ENCODE results near the gene ARHGEF17. TPM values are rescaled to one million over a fixed set of nuclear protein-coding genes. Genes with fewer than 3 reads are reported as not detected.

ARHGEF17 gene
- total and polyA plus RNA-seq, 10 donors: 5.1 to 48.5 (median 29.0) TPM

DNA sequence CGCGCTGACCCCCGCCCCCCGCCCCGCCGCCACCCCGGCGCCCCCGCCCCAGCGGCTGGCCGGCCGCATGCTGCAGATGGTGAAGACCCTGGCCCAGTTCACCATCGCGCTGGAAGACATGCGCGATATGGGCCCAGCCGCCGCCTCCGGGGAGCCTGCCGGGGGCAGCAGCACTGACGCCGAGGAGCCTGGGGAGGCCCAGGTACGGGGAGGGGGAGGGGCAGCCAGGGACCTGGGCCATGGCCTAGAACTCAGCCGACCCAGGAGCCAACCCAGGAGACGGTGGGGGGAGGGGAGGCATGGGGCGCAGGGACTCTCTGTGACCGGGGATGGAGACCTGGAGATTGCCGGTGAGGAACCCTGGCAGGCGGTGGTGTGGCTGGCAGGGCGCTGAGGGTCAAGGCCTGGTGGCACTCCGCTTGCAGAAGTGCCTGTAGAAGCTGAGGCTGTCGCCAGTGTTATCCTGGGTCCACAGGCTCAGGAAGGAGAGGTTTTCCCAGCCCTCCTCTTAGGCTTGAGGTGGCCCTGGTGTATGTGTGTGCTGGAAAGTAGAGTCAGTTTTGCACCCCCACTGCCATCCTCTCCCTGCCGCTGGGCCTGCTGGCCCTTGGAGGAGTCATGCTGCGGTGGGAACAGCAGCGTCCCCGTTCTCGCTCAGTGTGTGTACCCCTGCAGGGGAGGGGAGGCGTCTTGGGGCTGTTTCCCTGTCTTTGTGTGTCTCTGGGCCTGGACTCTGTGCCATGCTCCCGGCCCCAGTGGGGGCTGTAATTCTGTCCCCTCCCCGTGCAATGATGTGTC lies 35.2 kb downstream of the ARHGEF17 start:
- DNase-seq: no peak
- 67 to 84% (median 82%) methylated on average over 8 to 40 of the region's 40 CpGs for WGBS, 5 donors
- peak overlapping the region in 2 of 8 donors; percentile 3 to 11 for H3K27ac ChIP-seq
- H3K4me3 ChIP-seq: peak overlapping the region in 1 of 8 donors; percentile 7
- no peaks in the 10 kb centered on the region for H3K27me3 ChIP-seq (replicated peaks in 1 of 7)
- intact Hi-C loops (cut with DNase I; ENCODE audit: low total_unique reads): no loop called here
- peaks cover 0 to 11% (median 0%) of the 10 kb centered on the region in 6 donors for H3K36me3 ChIP-seq
- H3K9me3 ChIP-seq: no peaks in the 10 kb centered on the region
- TF ChIP-seq, protein P1, sequence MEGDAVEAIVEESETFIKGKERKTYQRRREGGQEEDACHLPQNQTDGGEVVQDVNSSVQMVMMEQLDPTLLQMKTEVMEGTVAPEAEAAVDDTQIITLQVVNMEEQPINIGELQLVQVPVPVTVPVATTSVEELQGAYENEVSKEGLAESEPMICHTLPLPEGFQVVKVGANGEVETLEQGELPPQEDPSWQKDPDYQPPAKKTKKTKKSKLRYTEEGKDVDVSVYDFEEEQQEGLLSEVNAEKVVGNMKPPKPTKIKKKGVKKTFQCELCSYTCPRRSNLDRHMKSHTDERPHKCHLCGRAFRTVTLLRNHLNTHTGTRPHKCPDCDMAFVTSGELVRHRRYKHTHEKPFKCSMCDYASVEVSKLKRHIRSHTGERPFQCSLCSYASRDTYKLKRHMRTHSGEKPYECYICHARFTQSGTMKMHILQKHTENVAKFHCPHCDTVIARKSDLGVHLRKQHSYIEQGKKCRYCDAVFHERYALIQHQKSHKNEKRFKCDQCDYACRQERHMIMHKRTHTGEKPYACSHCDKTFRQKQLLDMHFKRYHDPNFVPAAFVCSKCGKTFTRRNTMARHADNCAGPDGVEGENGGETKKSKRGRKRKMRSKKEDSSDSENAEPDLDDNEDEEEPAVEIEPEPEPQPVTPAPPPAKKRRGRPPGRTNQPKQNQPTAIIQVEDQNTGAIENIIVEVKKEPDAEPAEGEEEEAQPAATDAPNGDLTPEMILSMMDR (IDR thresholded peaks at IDR 0.05 in 8 of 11, conservative IDR thresholded peaks at IDR 0.05 in 3 of 11): no peak
- TF ChIP-seq POLR2AphosphoS5 (IDR thresholded peaks at IDR 0.05): no peak
- no peak for TF ChIP-seq POLR2A (IDR thresholded peaks at IDR 0.05)
- peaks cover 0 to 52% (median 22%) of the 10 kb centered on the region in 6 donors for H3K4me1 ChIP-seq

DNA sequence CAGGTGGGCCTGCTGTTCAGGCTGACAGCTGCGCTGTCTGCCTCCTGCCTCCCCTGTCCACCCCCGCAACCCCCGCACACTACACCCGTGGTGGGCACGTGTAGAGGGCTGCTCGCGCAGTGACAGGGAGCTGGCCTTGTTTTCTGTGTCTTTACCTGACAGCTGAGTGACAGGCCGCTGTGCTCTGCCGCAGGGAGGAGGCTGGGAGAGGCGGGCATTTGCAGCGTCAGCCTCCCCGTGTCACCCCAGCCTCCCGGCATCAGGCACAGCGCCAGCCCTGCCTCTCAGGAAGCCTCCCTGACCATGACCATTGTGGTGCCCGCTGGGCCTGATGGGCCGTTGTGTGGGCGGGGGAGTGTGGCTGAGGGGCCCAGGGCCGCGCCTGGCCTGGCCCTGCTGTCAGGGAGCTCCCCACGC lies 36.1 kb downstream of the ARHGEF17 start:
- Histone ChIP-seq H3K27ac (peak overlapping the region in 5 of 8 donors; percentile 3 to 43 (median 15)), H3K36me3 (peaks cover 0 to 14% (median 0%) of the 10 kb centered on the region in 6 donors), H3K4me3 (peak overlapping the region in 1 of 8 donors; percentile 16), H3K27me3 (replicated peaks in 1 of 7) (no peaks in the 10 kb centered on the region), H3K9me3 (no peaks in the 10 kb centered on the region), H3K4me1 (peaks cover 0 to 47% (median 22%) of the 10 kb centered on the region in 6 donors)
- DNase-seq: peak; percentile 86
- TF ChIP-seq POLR2AphosphoS5 (IDR thresholded peaks at IDR 0.05) (peak; percentile 45 to 83 (median 71)), POLR2A (IDR thresholded peaks at IDR 0.05) (no peak)
- TF ChIP-seq, protein P1 (IDR thresholded peaks at IDR 0.05 in 8 of 11, conservative IDR thresholded peaks at IDR 0.05 in 3 of 11): no peak
- 38 to 65% (median 54%) methylated on average over 6 to 20 of the region's 20 CpGs for WGBS, 5 donors
- intact Hi-C loops (cut with DNase I; ENCODE audit: low total_unique reads): no loop called here

DNA sequence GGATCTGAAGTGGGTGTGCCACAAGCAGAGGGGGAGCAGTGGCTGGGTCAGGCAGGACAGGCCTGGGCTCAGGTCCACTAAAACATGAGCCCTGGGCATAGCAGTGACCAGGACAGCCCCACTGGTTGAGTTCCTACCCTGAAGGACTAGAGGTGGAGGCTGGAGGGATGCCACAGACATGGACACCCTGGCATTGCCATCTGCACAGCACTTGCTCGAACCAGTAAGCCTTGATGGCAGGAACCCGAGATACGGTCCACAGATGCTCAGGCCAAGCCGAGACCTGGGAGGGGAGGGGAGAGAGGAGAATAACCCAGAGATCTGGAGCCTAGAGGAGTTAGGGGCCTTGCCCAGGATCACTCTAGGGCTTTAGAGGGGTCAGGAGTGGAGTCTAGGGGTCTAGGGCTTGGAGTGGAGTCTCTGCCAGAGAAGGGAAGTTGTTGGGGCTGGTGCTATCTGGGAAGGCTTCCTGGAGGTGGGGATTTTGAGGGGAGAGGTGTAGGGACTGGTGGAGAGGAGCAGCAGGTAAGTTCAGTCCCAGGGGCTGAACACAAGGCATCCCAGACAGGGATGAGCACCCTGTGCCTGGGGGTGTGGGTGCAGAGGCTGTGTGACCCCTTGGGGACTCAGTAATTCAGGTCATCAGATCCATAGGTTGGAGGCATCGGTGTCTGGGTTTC lies 37.5 kb downstream of the ARHGEF17 start:
- peaks cover 0 to 53% (median 22%) of the 10 kb centered on the region in 6 donors for H3K4me1 ChIP-seq
- no peak overlapping the region for H3K4me3 ChIP-seq
- TF ChIP-seq POLR2A (IDR thresholded peaks at IDR 0.05) (no peak), POLR2AphosphoS5 (IDR thresholded peaks at IDR 0.05) (no peak)
- TF ChIP-seq, protein P1 (IDR thresholded peaks at IDR 0.05 in 8 of 11, conservative IDR thresholded peaks at IDR 0.05 in 3 of 11): no peak
- 79 to 95% (median 90%) methylated on average over 5 of the region's 5 CpGs for WGBS, 5 donors
- intact Hi-C loops (cut with DNase I; ENCODE audit: low total_unique reads): no loop called here
- H3K36me3 ChIP-seq: peaks cover 0 to 14% (median 0%) of the 10 kb centered on the region in 6 donors
- DNase-seq: no peak
- no peaks in the 10 kb centered on the region for H3K9me3 ChIP-seq
- peak overlapping the region in 3 of 8 donors; percentile 15 to 24 (median 23) for H3K27ac ChIP-seq
- H3K27me3 ChIP-seq (replicated peaks in 1 of 7): no peaks in the 10 kb centered on the region

Data from spleen (tissue), 11 donors.